Progenitor cell of endocrine pancreas (in vitro differentiated cells): ENCODE data around the gene IGSF9B. TPM values are rescaled to one million over a fixed set of nuclear protein-coding genes. Genes with fewer than 3 reads are reported as not detected.

Source experiments
- DNase-seq: peaks from one replicate; pipeline ENCODE4 v3.0.0; 2021; ENCODE audit warnings: low spot score; ENCODE audit not compliant: unreplicated experiment
- H3K27ac Mint-ChIP-seq: 2 replicates; pipeline ENCODE4 v1.8.0; 2021; ENCODE audit warnings: mild to moderate bottlenecking, moderate library complexity, mixed read lengths
- H3K27me3 Mint-ChIP-seq: 2 replicates; pipeline ENCODE4 v1.8.0; 2021; ENCODE audit warnings: mixed read lengths
- H3K36me3 Mint-ChIP-seq: 2 replicates; pipeline ENCODE4 v1.8.0; 2022; ENCODE audit warnings: mixed read lengths; ENCODE audit not compliant: insufficient read depth
- H3K4me1 Mint-ChIP-seq: 2 replicates; pipeline ENCODE4 v1.8.0; 2021; ENCODE audit warnings: low read depth, mixed read lengths
- H3K4me3 Mint-ChIP-seq: 2 replicates; pipeline ENCODE4 v1.8.0; 2021; ENCODE audit warnings: low read depth, mild to moderate bottlenecking, moderate library complexity, mixed read lengths
- H3K9me3 Mint-ChIP-seq: 2 replicates; pipeline ENCODE4 v1.8.0; 2021; ENCODE audit warnings: low read depth, mixed read lengths
- CTCF ChIP-seq: fragments of 200-600 bp; sonication (generic); IDR thresholded peaks from one replicate; pipeline ENCODE4 v1.5.0; 2021; ENCODE audit warnings: antibody characterized with exemption, mild to moderate bottlenecking; ENCODE audit not compliant: unreplicated experiment
- total RNA-seq: library from RNA; stranded (reverse); gene quantifications from 2 replicates; pipeline ENCODE4 v1.2.1, GENCODE V29; 2021

The IGSF9B gene
- total RNA-seq, 1 donor from 2014 or later: 7.8 TPM

- Mint-ChIP-seq H3K27ac (no peak overlapping the region), H3K9me3 (no peaks in the 10 kb centered on the region), H3K36me3 (no peaks in the 10 kb centered on the region), H3K27me3 (peaks cover 89% of the 10 kb centered on the region), H3K4me1 (no peaks in the 10 kb centered on the region), H3K4me3 (no peak overlapping the region)
- no peak for DNase-seq
- no peak for TF ChIP-seq CTCF
Observed at GRCh38 chr11:133969112-133969511, 12.3 kb upstream of the IGSF9B start.

GRCh38 chr11:133968300-133968699 lies 11.5 kb upstream of the IGSF9B start:
- DNase-seq: peak; percentile 61
- Mint-ChIP-seq H3K27ac (no peak overlapping the region), H3K4me3 (no peak overlapping the region), H3K4me1 (no peaks in the 10 kb centered on the region), H3K36me3 (no peaks in the 10 kb centered on the region), H3K9me3 (no peaks in the 10 kb centered on the region), H3K27me3 (peaks cover 86% of the 10 kb centered on the region)
- no peak for TF ChIP-seq CTCF

GRCh38 chr11:133967599-133968238 lies 11.0 kb upstream of the IGSF9B start:
- no peaks in the 10 kb centered on the region for H3K9me3 Mint-ChIP-seq
- no peaks in the 10 kb centered on the region for H3K4me1 Mint-ChIP-seq
- TF ChIP-seq CTCF: no peak
- H3K27me3 Mint-ChIP-seq: peaks cover 86% of the 10 kb centered on the region
- no peaks in the 10 kb centered on the region for H3K36me3 Mint-ChIP-seq
- H3K27ac Mint-ChIP-seq: no peak overlapping the region
- H3K4me3 Mint-ChIP-seq: no peak overlapping the region
- no peak for DNase-seq

- Mint-ChIP-seq H3K4me1 (no peaks in the 10 kb centered on the region), H3K27ac (no peak overlapping the region), H3K9me3 (no peaks in the 10 kb centered on the region), H3K36me3 (no peaks in the 10 kb centered on the region), H3K27me3 (peaks cover 85% of the 10 kb centered on the region), H3K4me3 (no peak overlapping the region)
- no peak for DNase-seq
- TF ChIP-seq CTCF: peak; percentile 41
Observed at GRCh38 chr11:133966921-133967598, 10.3 kb upstream of the IGSF9B start.

- no peak for DNase-seq
- H3K27me3 Mint-ChIP-seq: peaks cover 88% of the 10 kb centered on the region
- H3K4me1 Mint-ChIP-seq: no peaks in the 10 kb centered on the region
- H3K4me3 Mint-ChIP-seq: no peak overlapping the region
- no peaks in the 10 kb centered on the region for H3K36me3 Mint-ChIP-seq
- no peak for TF ChIP-seq CTCF
- H3K9me3 Mint-ChIP-seq: no peaks in the 10 kb centered on the region
- H3K27ac Mint-ChIP-seq: no peak overlapping the region
Observed at GRCh38 chr11:133966172-133966651, 9.4 kb upstream of the IGSF9B start.
